Heart right ventricle (tissue), 16 donors: ENCODE measurements around the gene STAG1. TPM values are rescaled to one million over a fixed set of nuclear protein-coding genes. Genes with fewer than 3 reads are reported as not detected.
"Not testable (repeated sequence)": the region's sequence is repeated elsewhere in the genome, so short reads cannot be mapped to it uniquely, and the experiment has no call there.

Experiments used
- ATAC-seq, 8 donors: fragments of 200-7000 bp; cut with Tn5 transposase; one replicate each; pipeline ENCODE4 v1.9.1; 2020; ENCODE audit warnings: mild to moderate bottlenecking in 8 of 8, moderate library complexity in 8 of 8, moderate number of reproducible peaks in 1 of 8
- DNase-seq, 2 donors: peaks; one replicate each; pipeline ENCODE4 v3.0.0-alpha.2; 2020
- H3K27ac ChIP-seq, 10 donors: fragments of 200-600 bp; sonication (generic) in 2 of 10; one replicate each; pipeline versions ENCODE4 v1.5.0 to v1.8.0; 2020 to 2022; ENCODE audit warnings: mild to moderate bottlenecking in 3 of 10
- H3K27me3 ChIP-seq, 7 donors: fragments of 200-600 bp; one replicate each; pipeline ENCODE4 v1.8.0; 2021 to 2022; ENCODE audit warnings: mild to moderate bottlenecking in 2 of 7
- H3K36me3 ChIP-seq, 9 donors: fragments of 200-600 bp; sonication (generic) in 1 of 9; one replicate each; pipeline versions ENCODE4 v1.5.0 to v1.8.0; 2020 to 2022; ENCODE audit warnings: mild to moderate bottlenecking in 2 of 9
- H3K4me1 ChIP-seq, 9 donors: fragments of 200-600 bp; sonication (generic) in 1 of 9; one replicate each; pipeline versions ENCODE4 v1.5.0 to v1.8.0; 2020 to 2022; ENCODE audit warnings: mild to moderate bottlenecking in 4 of 9
- H3K4me3 ChIP-seq, 10 donors: fragments of 200-600 bp; sonication (generic) in 2 of 10; one replicate each; pipeline versions ENCODE4 v1.5.0 to v1.8.0; 2020 to 2022; ENCODE audit warnings: mild to moderate bottlenecking in 7 of 10, moderate library complexity in 2 of 10
- H3K9me3 ChIP-seq, 11 donors: fragments of 200-600 bp in 10 of 11; sonication (generic) in 2 of 11; one replicate each; pipeline versions ENCODE4 v1.5.0 to v1.8.0; 2013 to 2022; ENCODE audit warnings: mild to moderate bottlenecking in 2 of 11, control low read depth in 1 of 11, moderate library complexity in 1 of 11
- WGBS, 2 donors: extraction: QIAGEN DNeasy Blood & Tissue Kit; methylation state at CpG; one replicate each; pipeline ENCODE4 v1.1.7; 2013; ENCODE audit warnings: inconsistent platforms in 1 of 2; 5-methylcytosine and 5-hydroxymethylcytosine counted together
- intact Hi-C, 10 donors: fragments of 100-400 bp; cut with DNase I; formaldehyde crosslinking; loops; one replicate each; pipeline versions ENCODE4 v1.11.1 to v1.14.2; 2022
- polyA plus RNA-seq, 2 donors: library from polyadenylated mRNA; stranded (reverse); fragments of 200-250 nt; gene quantifications; one replicate each; pipeline ENCODE4 v1.2.3, GENCODE V29; 2013
- total RNA-seq, 10 donors: library from RNA; stranded (reverse); fragmentation: NEBNext Ultra II Directional in 3 of 10; extraction: Animal tissue kit (Norgen Biotek cat#: 25700) in 3 of 10; gene quantifications; one replicate each; pipeline versions ENCODE4 v1.2.1 to v1.2.4, GENCODE V29; 2021 to 2023
- TF ChIP-seq, protein P1 (sequence below), 9 donors: fragments of 200-600 bp; sonication (generic) in 2 of 9; IDR thresholded peaks; one replicate each; pipeline versions ENCODE4 v1.5.0 to v1.8.0; 2021 to 2022; ENCODE audit warnings: antibody characterized with exemption in 9 of 9, mild to moderate bottlenecking in 5 of 9, moderate library complexity in 1 of 9
- donor health status: Arrhythmogenic right ventricular cardiomyopathy.
- donor health status: ischemic (EF 13 %, LVEDD 7.1; RV severe dilation, severe dysfunction).
- donor health status: healthy with polysubstance abuse.
- donor health status: DM: no; HTN: yes; CAD: no.
- donor health status: DM: no; HTN: no; CAD: no.
- donor health status: ischemic (EF 25% LVEDD 6.9; RV normal size, moderate dysfunction).
- donor health status: ischemic (EF 25% LVEDD 5.7; RV mildly dilated, moderate dysfunction).
- donor health status: healthy.
- donor health status: DM: yes; HTN: yes; CAD: no.
- donor health status: Ischemic cardiomyopathy.
- donor health status: ischemic (EF 35%, LVEDD 5.7; RV mildly dilated, moderate dysfunction).
- donor health status: nonischemic (EF 11% LVEDD 7.7; RV severe dilation, severe dysfunction).
- donor health status: DM: yes; HTN: yes; CAD: no.
- donor health status: PGD.
- donor health status: ischemic (EF 29% LVEDD 5.4; RV normal size, mild dysfunction).
- donor health status: nonischemic (EF 23%, LVEDD 6.1; RV moderate dilation, normal function).

STAG1 gene
- total and polyA plus RNA-seq, 12 donors, result 8.0 to 27.6 (median 19.6) TPM

- ATAC-seq, result no peak
- H3K36me3 ChIP-seq, result peaks cover 0 to 7% (median 0%) of the 10 kb centered on the region in 9 donors
- WGBS, 2 donors, result 89 to 97% methylated on average over 2 of the region's 2 CpGs
These were observed 85.1 kb downstream of the STAG1 start for GRCh38 chr3:136667081-136667480.

GRCh38 chr3:136666301-136666700, 85.9 kb downstream of the STAG1 start:
- peaks cover 0 to 18% (median 8%) of the 10 kb centered on the region in 9 donors for H3K4me1 ChIP-seq
- H3K9me3 ChIP-seq, H3K27ac ChIP-seq, DNase-seq, ATAC-seq, H3K27me3 ChIP-seq, H3K4me3 ChIP-seq, intact Hi-C loops, H3K36me3 ChIP-seq: not testable (repeated sequence)
- WGBS, 2 donors, result 96 to 98% methylated on average over 6 of the region's 6 CpGs

More at GRCh38 chr3:136667081-136667480, 85.1 kb downstream of the STAG1 start:
- no peaks in the 10 kb centered on the region for H3K27me3 ChIP-seq
- H3K27ac ChIP-seq, result no peak overlapping the region
- TF ChIP-seq, protein P1, sequence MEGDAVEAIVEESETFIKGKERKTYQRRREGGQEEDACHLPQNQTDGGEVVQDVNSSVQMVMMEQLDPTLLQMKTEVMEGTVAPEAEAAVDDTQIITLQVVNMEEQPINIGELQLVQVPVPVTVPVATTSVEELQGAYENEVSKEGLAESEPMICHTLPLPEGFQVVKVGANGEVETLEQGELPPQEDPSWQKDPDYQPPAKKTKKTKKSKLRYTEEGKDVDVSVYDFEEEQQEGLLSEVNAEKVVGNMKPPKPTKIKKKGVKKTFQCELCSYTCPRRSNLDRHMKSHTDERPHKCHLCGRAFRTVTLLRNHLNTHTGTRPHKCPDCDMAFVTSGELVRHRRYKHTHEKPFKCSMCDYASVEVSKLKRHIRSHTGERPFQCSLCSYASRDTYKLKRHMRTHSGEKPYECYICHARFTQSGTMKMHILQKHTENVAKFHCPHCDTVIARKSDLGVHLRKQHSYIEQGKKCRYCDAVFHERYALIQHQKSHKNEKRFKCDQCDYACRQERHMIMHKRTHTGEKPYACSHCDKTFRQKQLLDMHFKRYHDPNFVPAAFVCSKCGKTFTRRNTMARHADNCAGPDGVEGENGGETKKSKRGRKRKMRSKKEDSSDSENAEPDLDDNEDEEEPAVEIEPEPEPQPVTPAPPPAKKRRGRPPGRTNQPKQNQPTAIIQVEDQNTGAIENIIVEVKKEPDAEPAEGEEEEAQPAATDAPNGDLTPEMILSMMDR (IDR thresholded peaks at IDR 0.05), result no peak
- H3K4me3 ChIP-seq, result no peak overlapping the region
- intact Hi-C loops, result no loop called here
- DNase-seq, result no peak
- peaks cover 0 to 25% (median 9%) of the 10 kb centered on the region in 9 donors for H3K4me1 ChIP-seq
- peaks cover 0 to 3% (median 0%) of the 10 kb centered on the region in 11 donors for H3K9me3 ChIP-seq

GRCh38 chr3:136664771-136665170, 87.4 kb downstream of the STAG1 start:
- TF ChIP-seq, protein P1 (IDR thresholded peaks at IDR 0.05), result no peak
- H3K4me1 ChIP-seq, result peaks cover 0 to 16% (median 7%) of the 10 kb centered on the region in 9 donors
- H3K9me3 ChIP-seq, result peaks cover 0 to 3% (median 0%) of the 10 kb centered on the region in 11 donors
- no peak overlapping the region for H3K27ac ChIP-seq
- intact Hi-C loops, result no loop called here
- H3K4me3 ChIP-seq, result no peak overlapping the region
- no peaks in the 10 kb centered on the region for H3K27me3 ChIP-seq
- H3K36me3 ChIP-seq, result peaks cover 0 to 6% (median 0%) of the 10 kb centered on the region in 9 donors
- 89 to 91% methylated on average over 1 of the region's 1 CpG for WGBS, 2 donors
- DNase-seq (no peak), ATAC-seq (no peak)

GRCh38 chr3:136661282-136661681, 90.9 kb downstream of the STAG1 start:
- Histone ChIP-seq H3K9me3 (no peaks in the 10 kb centered on the region), H3K4me3 (no peak overlapping the region), H3K36me3 (no peaks in the 10 kb centered on the region), H3K27ac (no peak overlapping the region), H3K4me1 (peaks cover 0 to 26% (median 11%) of the 10 kb centered on the region in 9 donors), H3K27me3 (no peaks in the 10 kb centered on the region)
- ATAC-seq, result no peak
- TF ChIP-seq, protein P1 (IDR thresholded peaks at IDR 0.05), result no peak
- intact Hi-C loops, result no loop called here
- no peak for DNase-seq
- WGBS, 2 donors, result 94 to 95% methylated on average over 4 of the region's 4 CpGs

GRCh38 chr3:136658946-136659682, 93.1 kb downstream of the STAG1 start:
- intact Hi-C loops, result no loop called here
- H3K27me3 ChIP-seq, result no peaks in the 10 kb centered on the region
- TF ChIP-seq, protein P1 (IDR thresholded peaks at IDR 0.05), result no peak
- peaks cover 0 to 24% (median 11%) of the 10 kb centered on the region in 9 donors for H3K4me1 ChIP-seq
- DNase-seq, result no peak
- 68 to 73% methylated on average over 8 of the region's 8 CpGs for WGBS, 2 donors
- no peak overlapping the region for H3K4me3 ChIP-seq
- ATAC-seq, result peak in 2 of 8 donors; percentile 37 to 39
- no peaks in the 10 kb centered on the region for H3K36me3 ChIP-seq
- no peak overlapping the region for H3K27ac ChIP-seq
- peaks cover 0 to 19% (median 6%) of the 10 kb centered on the region in 11 donors for H3K9me3 ChIP-seq
